ENCODE results near the gene HOXA2.
A peak's percentile ranks its signal among the peaks of the same experiment; 100 is the strongest.

Gene HOXA2

DNA sequence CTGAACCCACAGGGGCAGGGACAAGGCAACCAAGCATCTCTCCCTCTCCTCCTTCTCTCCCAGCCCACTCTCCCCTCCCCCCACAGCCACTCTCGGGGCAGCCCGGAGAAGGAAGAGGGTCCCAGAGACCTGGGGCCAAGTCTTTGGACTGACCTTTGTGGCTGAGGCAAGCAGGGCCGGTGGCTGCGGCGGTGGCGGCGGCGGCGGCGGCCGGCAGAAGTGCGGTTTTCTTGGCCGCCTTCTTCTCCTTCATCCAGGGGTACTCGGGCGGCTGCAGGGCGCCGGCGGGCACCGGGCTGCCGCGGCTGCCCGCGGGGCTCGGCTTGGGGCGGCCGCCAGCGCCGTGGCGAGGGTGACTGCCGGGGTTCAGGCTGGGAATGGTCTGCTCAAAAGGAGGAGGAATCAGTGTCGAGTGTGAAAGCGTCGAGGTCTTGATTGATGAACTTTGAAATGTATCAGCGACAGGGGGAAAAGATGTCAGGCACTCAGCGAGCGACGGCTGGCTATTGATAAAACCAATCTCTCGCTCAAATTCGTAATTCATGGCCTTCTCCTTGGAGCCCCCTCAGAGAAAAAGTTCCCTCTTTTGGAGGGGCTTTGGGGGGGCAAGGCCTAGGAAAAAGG, 414 bp downstream of the HOXA2 start:
- H3K27ac ChIP-seq (ENCODE audit: low read depth, low read length) = peak overlapping the region; percentile 84
- peaks cover 4% of the 10 kb centered on the region for H3K36me3 ChIP-seq (ENCODE audit: control insufficient read depth, insufficient read depth, low read length)
- no peaks in the 10 kb centered on the region for H3K27me3 ChIP-seq (ENCODE audit: control insufficient read depth, insufficient read depth, low read length)
- no peak overlapping the region for H3K9ac ChIP-seq (ENCODE audit: low read length)
- H3K4me1 ChIP-seq (ENCODE audit: control insufficient read depth, insufficient read depth, low read length) = peaks cover 21% of the 10 kb centered on the region
- peak overlapping the region; percentile 62 for H3K4me3 ChIP-seq (ENCODE audit: low read length)

- Histone ChIP-seq H3K27ac (ENCODE audit: low read depth, low read length) (peak overlapping the region; percentile 84), H3K27me3 (ENCODE audit: control insufficient read depth, insufficient read depth, low read length) (no peaks in the 10 kb centered on the region), H3K36me3 (ENCODE audit: control insufficient read depth, insufficient read depth, low read length) (peaks cover 4% of the 10 kb centered on the region), H3K9ac (ENCODE audit: low read length) (peak overlapping the region; percentile 29), H3K4me3 (ENCODE audit: low read length) (peak overlapping the region; percentile 62), H3K4me1 (ENCODE audit: control insufficient read depth, insufficient read depth, low read length) (peaks cover 22% of the 10 kb centered on the region)
Measured at GRCh38 chr7:27101171-27101956, 1.1 kb downstream of the HOXA2 start.

DNA sequence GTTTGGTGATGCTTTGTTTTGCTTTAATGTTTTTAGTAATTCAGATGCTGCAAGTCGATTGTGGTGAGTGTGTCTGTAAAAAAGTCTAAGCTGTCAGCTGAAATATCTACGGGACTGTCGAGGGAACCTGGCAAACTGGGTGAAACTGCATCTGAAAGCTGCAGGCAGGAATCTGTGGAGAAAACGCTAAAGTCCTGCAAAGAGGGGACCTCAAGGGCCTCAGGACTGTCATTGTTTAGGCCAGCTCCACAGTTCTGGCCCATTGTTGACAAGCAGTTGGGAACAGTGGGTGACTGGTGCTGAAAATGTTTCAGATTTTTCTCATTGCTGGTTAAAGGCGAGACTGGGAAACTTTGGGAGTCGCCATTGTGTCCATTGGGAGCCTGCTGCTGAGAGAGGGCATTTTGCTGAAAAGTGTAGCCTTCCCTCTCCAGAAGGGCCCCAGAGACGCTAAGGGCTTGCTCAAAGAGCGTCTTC, 1.8 kb downstream of the HOXA2 start:
- Histone ChIP-seq H3K4me3 (ENCODE audit: low read length) (peak overlapping the region; percentile 62), H3K4me1 (ENCODE audit: control insufficient read depth, insufficient read depth, low read length) (peaks cover 22% of the 10 kb centered on the region), H3K27me3 (ENCODE audit: control insufficient read depth, insufficient read depth, low read length) (no peaks in the 10 kb centered on the region), H3K9ac (ENCODE audit: low read length) (peak overlapping the region; percentile 29), H3K27ac (ENCODE audit: low read depth, low read length) (peak overlapping the region; percentile 84), H3K36me3 (ENCODE audit: control insufficient read depth, insufficient read depth, low read length) (peaks cover 4% of the 10 kb centered on the region)

DNA sequence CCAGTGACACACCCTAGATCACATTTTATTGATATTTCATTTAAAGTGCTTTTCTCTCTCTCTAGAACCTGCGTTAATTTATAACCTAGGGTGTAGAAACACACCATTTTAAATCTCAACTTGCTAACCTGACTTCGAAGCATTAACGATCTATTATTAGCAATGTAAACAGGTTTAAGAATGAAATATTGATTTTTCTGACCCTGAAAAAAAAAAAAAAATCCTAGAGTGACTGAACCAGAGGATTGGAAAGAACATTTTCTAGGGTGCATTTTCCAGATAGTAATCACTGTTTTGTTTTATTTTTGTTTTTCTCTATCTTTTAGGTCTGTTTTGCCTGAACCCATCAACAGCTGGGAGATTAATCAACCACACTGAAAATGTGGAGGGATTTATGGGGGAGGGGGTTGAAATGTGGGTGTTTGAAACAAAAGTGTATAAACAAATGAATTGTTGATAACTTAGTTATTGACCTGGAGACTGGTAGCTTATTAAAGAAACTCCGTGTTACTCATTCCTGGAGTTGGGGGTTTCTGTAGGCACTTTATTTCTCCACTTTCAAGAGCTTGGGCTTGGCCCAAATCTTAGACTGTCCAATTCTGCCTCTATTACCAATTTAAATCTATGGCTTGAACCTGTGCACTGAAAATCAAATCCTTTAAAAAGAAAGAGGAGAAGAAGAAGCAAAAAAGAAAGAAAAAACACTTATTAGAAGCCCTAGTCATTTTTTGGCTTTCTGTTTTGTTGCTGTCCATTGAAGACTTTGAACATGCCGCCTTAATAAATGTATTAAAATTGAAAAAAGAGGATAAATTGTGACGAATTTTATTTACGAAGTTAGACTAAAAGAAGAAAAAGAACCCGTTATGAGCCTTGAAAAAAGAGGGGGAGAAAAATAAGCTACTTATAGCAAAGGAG, 2.8 kb downstream of the HOXA2 start:
- H3K4me3 ChIP-seq (ENCODE audit: low read length) = peak overlapping the region; percentile 95
- H3K4me1 ChIP-seq (ENCODE audit: control insufficient read depth, insufficient read depth, low read length) = peaks cover 22% of the 10 kb centered on the region
- H3K9ac ChIP-seq (ENCODE audit: low read length) = no peak overlapping the region
- peaks cover 4% of the 10 kb centered on the region for H3K36me3 ChIP-seq (ENCODE audit: control insufficient read depth, insufficient read depth, low read length)
- peak overlapping the region; percentile 89 for H3K27ac ChIP-seq (ENCODE audit: low read depth, low read length)
- H3K27me3 ChIP-seq (ENCODE audit: control insufficient read depth, insufficient read depth, low read length) = no peaks in the 10 kb centered on the region

GRCh38 chr7:27098578-27099451, 3.7 kb downstream of the HOXA2 start:
- H3K9ac ChIP-seq (ENCODE audit: low read length) = peak overlapping the region; percentile 4
- H3K4me3 ChIP-seq (ENCODE audit: low read length) = peak overlapping the region; percentile 95
- H3K4me1 ChIP-seq (ENCODE audit: control insufficient read depth, insufficient read depth, low read length) = peaks cover 22% of the 10 kb centered on the region
- H3K27me3 ChIP-seq (ENCODE audit: control insufficient read depth, insufficient read depth, low read length) = no peaks in the 10 kb centered on the region
- peak overlapping the region; percentile 89 for H3K27ac ChIP-seq (ENCODE audit: low read depth, low read length)
- H3K36me3 ChIP-seq (ENCODE audit: control insufficient read depth, insufficient read depth, low read length) = peaks cover 4% of the 10 kb centered on the region

GRCh38 chr7:27097686-27098577, 4.6 kb downstream of the HOXA2 start:
- H3K4me3 ChIP-seq (ENCODE audit: low read length) = peak overlapping the region; percentile 95
- no peaks in the 10 kb centered on the region for H3K27me3 ChIP-seq (ENCODE audit: control insufficient read depth, insufficient read depth, low read length)
- peak overlapping the region; percentile 4 for H3K9ac ChIP-seq (ENCODE audit: low read length)

GRCh38 chr7:27096768-27097514, 5.5 kb downstream of the HOXA2 start:
- Histone ChIP-seq H3K36me3 (ENCODE audit: control insufficient read depth, insufficient read depth, low read length) (peaks cover 4% of the 10 kb centered on the region), H3K9ac (ENCODE audit: low read length) (peak overlapping the region; percentile 80), H3K4me1 (ENCODE audit: control insufficient read depth, insufficient read depth, low read length) (peaks cover 22% of the 10 kb centered on the region), H3K4me3 (ENCODE audit: low read length) (peak overlapping the region; percentile 95), H3K27me3 (ENCODE audit: control insufficient read depth, insufficient read depth, low read length) (no peaks in the 10 kb centered on the region), H3K27ac (ENCODE audit: low read depth, low read length) (peak overlapping the region; percentile 89)

More at GRCh38 chr7:27097686-27098577, 4.6 kb downstream of the HOXA2 start:
- Histone ChIP-seq H3K27ac (ENCODE audit: low read depth, low read length) (peak overlapping the region; percentile 89), H3K4me1 (ENCODE audit: control insufficient read depth, insufficient read depth, low read length) (peaks cover 22% of the 10 kb centered on the region), H3K36me3 (ENCODE audit: control insufficient read depth, insufficient read depth, low read length) (peaks cover 4% of the 10 kb centered on the region)

GRCh38 chr7:27095897-27096767, 6.4 kb downstream of the HOXA2 start, which contains the start of gene HOXA1:
HOXA1 (minus strand) TSS chr7:27096000; CDS start chr7:27095912, 88 bp downstream.
- Histone ChIP-seq H3K27ac (ENCODE audit: low read depth, low read length) (peak within 1 kb of the TSS; percentile 89), H3K27me3 (ENCODE audit: control insufficient read depth, insufficient read depth, low read length) (no peaks in the 10 kb centered on the region), H3K4me3 (ENCODE audit: low read length) (peak within 1 kb of the TSS; percentile 95), H3K36me3 (ENCODE audit: control insufficient read depth, insufficient read depth, low read length) (peaks cover 4% of the 10 kb centered on the region), H3K4me1 (ENCODE audit: control insufficient read depth, insufficient read depth, low read length) (peaks cover 22% of the 10 kb centered on the region), H3K9ac (ENCODE audit: low read length) (peak within 1 kb of the TSS; percentile 80)

GRCh38 chr7:27095050-27095896, 7.2 kb downstream of the HOXA2 start:
- Histone ChIP-seq H3K27me3 (ENCODE audit: control insufficient read depth, insufficient read depth, low read length) (no peaks in the 10 kb centered on the region), H3K36me3 (ENCODE audit: control insufficient read depth, insufficient read depth, low read length) (no peaks in the 10 kb centered on the region), H3K4me1 (ENCODE audit: control insufficient read depth, insufficient read depth, low read length) (peaks cover 20% of the 10 kb centered on the region), H3K4me3 (ENCODE audit: low read length) (peak overlapping the region; percentile 95), H3K9ac (ENCODE audit: low read length) (no peak overlapping the region), H3K27ac (ENCODE audit: low read depth, low read length) (no peak overlapping the region)

Measured in rectal smooth muscle tissue (tissue), 1 donor.